ENCODE measurements around the gene TNIK.

Gene TNIK

GRCh38 chr3:171416666-171417065, 43.5 kb downstream of the TNIK start:
- no peak for DNase-seq

GRCh38 chr3:171416061-171416460, 44.1 kb downstream of the TNIK start:
- no peak for DNase-seq

GRCh38 chr3:171415070-171415469, 45.1 kb downstream of the TNIK start:
- no peak for DNase-seq

GRCh38 chr3:171412473-171412872, 47.7 kb downstream of the TNIK start:
- DNase-seq, result no peak

- no peak for DNase-seq
Observed at GRCh38 chr3:171412054-171412453, 48.2 kb downstream of the TNIK start.

- no peak for DNase-seq
Observed at GRCh38 chr3:171410186-171410585, 50.0 kb downstream of the TNIK start.

- no peak for DNase-seq
Observed at GRCh38 chr3:171407759-171408158, 52.4 kb downstream of the TNIK start.

GRCh38 chr3:171404376-171404967, 55.7 kb downstream of the TNIK start:
- no peak for DNase-seq

- no peak for DNase-seq
Observed at GRCh38 chr3:171402281-171402680, 57.9 kb downstream of the TNIK start.

- no peak for DNase-seq
Observed at GRCh38 chr3:171401432-171401831, 58.8 kb downstream of the TNIK start.

- no peak for DNase-seq
Observed at GRCh38 chr3:171399842-171400241, 60.4 kb downstream of the TNIK start.

- no peak for DNase-seq
Observed at GRCh38 chr3:171398343-171398742, 61.9 kb downstream of the TNIK start.

- no peak for DNase-seq
Observed at GRCh38 chr3:171397089-171397488, 63.1 kb downstream of the TNIK start.

GRCh38 chr3:171396048-171396447, 64.2 kb downstream of the TNIK start:
- no peak for DNase-seq

- DNase-seq, result no peak
Observed at GRCh38 chr3:171393032-171393744, 67.0 kb downstream of the TNIK start.

GRCh38 chr3:171391432-171391831, 68.8 kb downstream of the TNIK start:
- no peak for DNase-seq

- no peak for DNase-seq
Observed at GRCh38 chr3:171390051-171390941, 69.9 kb downstream of the TNIK start.

GRCh38 chr3:171389491-171389890, 70.7 kb downstream of the TNIK start:
- DNase-seq, result no peak

GRCh38 chr3:171388527-171388926, 71.7 kb downstream of the TNIK start:
- no peak for DNase-seq

- DNase-seq, result no peak
Observed at GRCh38 chr3:171387062-171387461, 73.1 kb downstream of the TNIK start.

GRCh38 chr3:171385086-171385485, 75.1 kb downstream of the TNIK start:
- no peak for DNase-seq

GRCh38 chr3:171384101-171384891, 75.9 kb downstream of the TNIK start:
- no peak for DNase-seq
